NCI-H128 (cell line): ENCODE data around the gene PHKA1.
"Not testable (repeated sequence)": the region's sequence is repeated elsewhere in the genome, so short reads cannot be mapped to it uniquely, and the experiment has no call there.

Experiments
- DNase-seq: peaks from one replicate; lab custom pipeline; 2025; ENCODE audit not compliant: unreplicated experiment; lab: John Stamatoyannopoulos, UW

PHKA1 gene

GRCh38 chrX:72573158-72573511, 141.0 kb downstream of the PHKA1 start:
- DNase-seq, result no peak

- peak; percentile 7 for DNase-seq
Measured at GRCh38 chrX:72572248-72573157, 141.6 kb downstream of the PHKA1 start, which contains the start of gene HDAC8. Gene HDAC8, minus strand, starts transcription at chrX:72572843. Its CDS starts 82 bp downstream, at chrX:72572761.

GRCh38 chrX:72569786-72570185, 144.3 kb downstream of the PHKA1 start:
- DNase-seq, result no peak

- no peak for DNase-seq
Measured at GRCh38 chrX:72568406-72569092, 145.6 kb downstream of the PHKA1 start.

GRCh38 chrX:72566448-72566847, 147.7 kb downstream of the PHKA1 start:
- no peak for DNase-seq

- DNase-seq, result not testable (repeated sequence)
Measured at GRCh38 chrX:72559655-72560054, 154.5 kb downstream of the PHKA1 start.

GRCh38 chrX:72554448-72555140, 159.5 kb downstream of the PHKA1 start:
- no peak for DNase-seq

- not testable (repeated sequence) for DNase-seq
Measured at GRCh38 chrX:72552443-72552842, 161.7 kb downstream of the PHKA1 start.

GRCh38 chrX:72545990-72546389, 168.1 kb downstream of the PHKA1 start:
- no peak for DNase-seq

- no peak for DNase-seq
Measured at GRCh38 chrX:72540318-72540717, 173.8 kb downstream of the PHKA1 start.

GRCh38 chrX:72539822-72540221, 174.3 kb downstream of the PHKA1 start:
- no peak for DNase-seq

- no peak for DNase-seq
Measured at GRCh38 chrX:72536542-72536941, 177.6 kb downstream of the PHKA1 start.

- DNase-seq, result no peak
Measured at GRCh38 chrX:72532366-72532765, 181.7 kb downstream of the PHKA1 start.
